Heart left ventricle (tissue), 13 donors: ENCODE measurements around the gene CD8B2.

Source experiments
- CTCF ChIP-seq, 12 donors: fragments of 200-600 bp; sonication (generic) in 4 of 12; IDR thresholded peaks; one replicate each; pipeline versions ENCODE4 v1.5.0 to v1.8.0; 2018 to 2022; ENCODE audit warnings: antibody characterized with exemption in 12 of 12, mild to moderate bottlenecking in 5 of 12
- POLR2A ChIP-seq, 2 donors: fragments of 450-650 bp; IDR thresholded peaks; one replicate each; pipeline ENCODE4 v1.6.1; 2017; ENCODE audit warnings: antibody characterized with exemption in 2 of 2, mild to moderate bottlenecking in 2 of 2, moderate library complexity in 2 of 2
- donor health status: ischemic (EF 13 %, LVEDD 7.1; RV severe dilation, severe dysfunction).
- donor health status: DM: no; HTN: yes; CAD: no.
- donor health status: DM: no; HTN: no; CAD: no.
- donor health status: ischemic (EF 25% LVEDD 6.9; RV normal size, moderate dysfunction).
- donor health status: ischemic (EF 25% LVEDD 5.7; RV mildly dilated, moderate dysfunction).
- donor health status: ischemic (EF 35%, LVEDD 5.7; RV mildly dilated, moderate dysfunction).
- donor health status: nonischemic (EF 11% LVEDD 7.7; RV severe dilation, severe dysfunction).
- donor health status: DM: yes; HTN: yes; CAD: no.
- donor health status: PGD.
- donor health status: ischemic (EF 29% LVEDD 5.4; RV normal size, mild dysfunction).
- donor health status: nonischemic (EF 23%, LVEDD 6.1; RV moderate dilation, normal function).

GRCh38 chr2:106560773-106561172 lies 73.6 kb downstream of the CD8B2 start:
- TF ChIP-seq CTCF (IDR thresholded peaks at IDR 0.05): no peak
- no peak for TF ChIP-seq POLR2A (IDR thresholded peaks at IDR 0.05)
